GM12872 (cell line): Measurements from ENCODE around the gene TRAPPC14.

Experiments used
- CTCF ChIP-seq: IDR thresholded peaks from 3 replicates; pipeline ENCODE4 v1.5.1; 2011; ENCODE audit warnings: low read depth, mild to moderate bottlenecking, low read length, moderate library complexity; ENCODE audit not compliant: insufficient read depth

TRAPPC14 gene

DNA sequence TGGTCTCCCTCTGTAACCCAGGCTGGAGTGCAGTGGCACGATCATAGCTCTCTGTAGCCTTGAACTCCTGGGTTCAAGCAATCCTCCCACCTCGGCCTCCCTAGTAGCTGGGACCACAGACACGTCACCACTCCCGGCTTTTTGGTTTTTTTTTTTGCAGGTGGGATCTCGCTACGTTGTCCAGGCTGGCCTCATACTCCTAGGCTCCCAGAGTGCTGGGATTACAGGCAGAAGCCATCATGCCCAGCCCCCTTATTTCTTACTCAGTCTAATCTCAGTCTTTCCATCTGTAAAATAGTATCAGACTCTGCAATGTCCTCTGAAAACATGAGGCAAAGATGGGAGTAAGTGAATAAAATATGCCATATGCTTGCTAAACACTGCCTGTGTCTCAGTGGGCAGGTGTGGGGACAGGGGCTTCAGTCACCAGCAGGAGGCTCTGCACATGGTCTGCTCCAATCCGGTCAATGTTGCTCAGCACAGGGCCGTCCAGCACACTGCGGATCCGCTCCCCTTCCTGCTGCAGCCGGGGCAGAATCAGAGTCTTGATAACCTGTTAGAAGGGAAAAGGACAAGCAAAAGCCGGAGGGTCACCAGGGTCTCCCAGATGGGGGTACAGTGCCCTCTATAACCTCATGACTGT lies 48.9 kb downstream of the TRAPPC14 start:
- no peak for TF ChIP-seq CTCF

GRCh38 chr7:100107890-100108289 lies 50.6 kb downstream of the TRAPPC14 start:
- TF ChIP-seq CTCF = no peak

DNA sequence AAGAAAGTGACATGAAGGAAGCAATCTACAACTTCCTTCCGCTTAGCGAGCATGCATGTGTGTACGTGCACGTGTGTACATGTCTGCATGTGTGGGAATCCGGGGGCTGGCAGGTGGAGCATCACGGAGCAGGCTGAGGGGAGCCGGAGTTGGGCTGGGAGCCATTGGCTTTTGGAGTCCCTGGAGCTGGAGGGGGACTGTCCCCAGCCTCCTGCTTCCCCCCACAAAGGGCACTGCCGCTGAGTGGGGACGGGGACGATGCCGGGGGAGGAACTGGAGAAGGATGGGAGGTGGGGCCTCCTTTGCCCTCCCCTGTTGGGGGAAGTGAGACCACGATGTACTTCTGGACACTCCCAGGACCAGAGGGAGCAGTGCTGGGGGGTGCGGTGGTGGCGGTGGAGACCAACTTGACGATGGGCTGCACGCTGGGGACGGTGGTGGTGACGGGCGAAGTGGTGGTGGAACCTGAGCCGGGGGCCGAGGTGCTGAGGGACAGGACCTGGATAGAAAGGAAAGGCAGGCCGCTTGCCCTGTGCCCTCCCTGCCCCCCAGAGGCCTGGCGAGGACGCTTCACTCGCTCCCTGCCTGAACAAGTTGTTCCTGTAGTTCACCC lies 51.3 kb downstream of the TRAPPC14 start:
- TF ChIP-seq CTCF = no peak

DNA sequence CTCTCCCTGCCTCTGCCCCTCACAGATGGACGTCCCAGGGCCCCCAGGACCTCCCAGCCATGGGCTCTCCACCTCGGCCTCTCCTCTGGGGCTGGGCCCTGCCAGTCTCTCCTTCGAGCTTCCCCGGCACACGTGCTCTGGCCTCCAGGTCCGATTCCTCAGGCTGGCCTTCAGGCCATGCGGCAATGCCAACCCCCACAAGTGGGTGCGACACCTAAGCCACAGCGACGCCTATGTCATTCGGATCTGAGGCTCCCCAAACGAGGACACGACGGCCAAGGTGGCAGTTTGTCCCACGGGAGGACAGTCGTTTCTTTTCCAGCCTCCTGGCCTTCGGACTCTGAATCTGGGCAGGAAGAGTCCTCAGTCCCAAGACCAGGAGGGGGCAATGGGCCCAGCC lies 51.9 kb downstream of the TRAPPC14 start:
- no peak for TF ChIP-seq CTCF

- no peak for TF ChIP-seq CTCF
These were observed 53.0 kb downstream of the TRAPPC14 start for GRCh38 chr7:100105534-100105933.
